Bronchial epithelial cell (primary cell): ENCODE results near the gene LRMDA. TPM values are rescaled to one million over a fixed set of nuclear protein-coding genes. Genes with fewer than 3 reads are reported as not detected.
A peak's percentile ranks its signal among the peaks of the same experiment; 100 is the strongest.

Experiments used
- DNase-seq: peaks from one replicate; pipeline ENCODE4 v3.0.0-alpha.2; 2010; ENCODE audit warnings: low read depth
- FAIRE-seq: peaks from 2 replicates; lab custom pipeline; 2011; peaks lifted over from hg19 to GRCh38; lab: Jason Lieb, UNC
- H3K27me3 ChIP-seq: 2 replicates; pipeline ENCODE4 v1.5.1; 2011; ENCODE audit warnings: low read length; ENCODE audit not compliant: control insufficient read depth, insufficient read depth
- H3K36me3 ChIP-seq: 2 replicates; pipeline ENCODE4 v1.5.1; 2011; ENCODE audit warnings: low read length; ENCODE audit not compliant: control insufficient read depth, insufficient read depth
- H3K4me3 ChIP-seq: 2 replicates; pipeline ENCODE4 v1.5.1; 2011; ENCODE audit warnings: mild to moderate bottlenecking, low read depth, low read length, control low read depth
- CTCF ChIP-seq: IDR thresholded peaks from 2 replicates; pipeline ENCODE4 v1.5.1; 2011; ENCODE audit warnings: mild to moderate bottlenecking, moderate library complexity, low read length, control low read depth, inconsistent platforms; ENCODE audit not compliant: insufficient read depth, severe bottlenecking
- total RNA-seq: library from RNA; depleted of rRNA; stranded (reverse); fragments of >200 nt; gene quantifications from 2 replicates; pipeline ENCODE4 v1.2.1, GENCODE V29; 2014

Gene LRMDA
- total RNA-seq, 1 donor from 2014 or later: 1.6 TPM

DNA sequence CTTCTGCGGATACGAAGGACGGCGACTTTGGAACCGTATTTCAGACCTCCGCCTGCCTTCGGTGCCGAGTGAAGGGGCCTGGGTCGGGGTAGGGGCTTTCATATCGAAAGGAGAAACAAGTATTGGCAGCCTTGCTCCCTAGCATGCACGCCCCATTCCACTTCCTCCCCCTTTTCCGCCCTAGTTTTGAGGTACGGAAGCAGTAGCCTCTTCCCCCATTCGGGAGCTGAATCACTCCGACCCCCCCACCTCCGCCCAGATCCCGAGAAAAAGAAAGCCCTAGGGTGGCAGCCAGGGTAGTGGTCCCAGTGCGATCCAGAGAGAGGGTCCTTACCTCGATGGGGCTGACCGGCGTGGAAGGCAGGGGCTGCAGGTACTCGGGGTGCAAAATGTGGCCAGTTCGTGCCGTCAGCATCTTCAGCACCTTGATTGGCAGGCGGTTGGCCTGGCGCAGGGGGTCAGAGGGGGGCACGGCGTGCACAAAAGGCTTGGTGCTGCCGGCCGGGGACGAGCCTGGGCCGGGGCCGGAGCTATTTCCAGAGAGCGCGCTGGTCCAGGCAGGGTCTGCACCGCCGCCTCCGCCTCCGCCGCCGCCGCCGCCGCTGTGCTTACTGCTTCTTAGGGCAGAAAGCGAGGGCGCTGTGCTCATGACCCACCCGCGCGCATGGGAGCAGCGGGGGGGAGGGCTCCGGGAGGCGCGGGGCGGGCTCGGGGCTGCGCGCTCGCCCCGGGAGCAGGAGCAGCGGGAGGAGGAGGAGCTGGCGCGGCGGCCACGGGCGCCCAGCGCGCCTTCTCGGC is 30.5 kb upstream of the LRMDA start:
- H3K27me3 ChIP-seq: no peaks in the 10 kb centered on the region
- DNase-seq: no peak
- peaks cover 6% of the 10 kb centered on the region for H3K36me3 ChIP-seq
- FAIRE-seq: no peak
- peak overlapping the region; percentile 95 for H3K4me3 ChIP-seq
- TF ChIP-seq CTCF: no peak

DNA sequence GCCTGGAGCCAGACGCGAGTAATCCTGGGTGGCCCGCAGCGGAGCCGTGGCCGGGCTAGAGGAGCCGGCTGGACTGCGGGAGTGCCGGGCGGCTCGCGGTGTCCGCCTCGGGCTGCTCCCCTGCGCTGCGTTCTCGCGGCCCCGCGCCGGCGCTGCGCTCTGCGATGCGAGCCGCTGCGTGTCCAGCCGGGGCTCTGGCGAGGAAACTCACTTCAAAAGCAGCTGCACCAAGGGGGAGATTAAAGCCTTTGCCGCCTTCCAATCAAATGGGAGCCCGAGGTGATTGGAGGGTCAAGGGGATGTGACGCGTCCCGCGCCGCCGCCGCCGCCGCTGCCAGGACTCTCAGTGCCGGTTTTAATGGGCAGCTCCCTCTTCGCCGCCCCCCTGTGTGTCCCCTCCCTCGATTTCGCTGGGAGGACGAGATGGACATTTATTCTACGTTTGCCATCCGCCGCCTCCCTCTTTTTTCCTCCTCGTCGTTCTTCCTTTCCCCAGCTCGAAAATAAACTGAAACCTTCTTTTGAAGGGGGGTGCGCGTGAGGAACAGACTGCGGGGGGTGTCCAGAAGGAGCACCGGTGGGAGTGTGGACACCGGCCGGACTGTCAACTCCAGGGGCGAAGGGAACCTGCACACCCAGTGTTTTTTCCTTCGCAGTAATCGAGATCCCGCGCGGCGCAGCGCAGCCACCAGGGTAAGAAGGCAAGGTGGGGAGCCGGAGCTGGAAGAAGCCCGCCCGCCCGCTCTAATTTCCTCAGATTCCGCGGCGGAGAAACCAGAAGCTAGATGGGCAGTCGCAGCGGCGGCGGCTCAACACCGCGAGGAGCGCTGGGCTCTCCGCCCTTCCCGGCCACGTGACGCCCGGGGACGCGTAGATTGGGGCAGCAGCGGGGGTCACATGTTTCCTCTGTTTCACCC is 29.6 kb upstream of the LRMDA start, which contains the start of gene ZNF503:
Gene ZNF503 (minus strand): TSS at position 196 of the 917 bp plus-strand sequence. CDS start 345 bp downstream, outside the sequence.
- no peaks in the 10 kb centered on the region for H3K27me3 ChIP-seq

GRCh38 chr10:75402486-75403143 is 28.8 kb upstream of the LRMDA start:
- FAIRE-seq (no peak), DNase-seq (no peak)
- H3K4me3 ChIP-seq: peak overlapping the region; percentile 95
- H3K27me3 ChIP-seq: no peaks in the 10 kb centered on the region
- H3K36me3 ChIP-seq: peaks cover 6% of the 10 kb centered on the region
- TF ChIP-seq CTCF: no peak

More for the DNA sequence above, 29.6 kb upstream of the LRMDA start, which contains the start of gene ZNF503:
- Histone ChIP-seq H3K36me3 (peaks cover 6% of the 10 kb centered on the region), H3K4me3 (peak within 1 kb of the TSS; percentile 95)
- DNase-seq: peak; percentile 87
- peak; percentile 14 for TF ChIP-seq CTCF
- FAIRE-seq: no peak

DNA sequence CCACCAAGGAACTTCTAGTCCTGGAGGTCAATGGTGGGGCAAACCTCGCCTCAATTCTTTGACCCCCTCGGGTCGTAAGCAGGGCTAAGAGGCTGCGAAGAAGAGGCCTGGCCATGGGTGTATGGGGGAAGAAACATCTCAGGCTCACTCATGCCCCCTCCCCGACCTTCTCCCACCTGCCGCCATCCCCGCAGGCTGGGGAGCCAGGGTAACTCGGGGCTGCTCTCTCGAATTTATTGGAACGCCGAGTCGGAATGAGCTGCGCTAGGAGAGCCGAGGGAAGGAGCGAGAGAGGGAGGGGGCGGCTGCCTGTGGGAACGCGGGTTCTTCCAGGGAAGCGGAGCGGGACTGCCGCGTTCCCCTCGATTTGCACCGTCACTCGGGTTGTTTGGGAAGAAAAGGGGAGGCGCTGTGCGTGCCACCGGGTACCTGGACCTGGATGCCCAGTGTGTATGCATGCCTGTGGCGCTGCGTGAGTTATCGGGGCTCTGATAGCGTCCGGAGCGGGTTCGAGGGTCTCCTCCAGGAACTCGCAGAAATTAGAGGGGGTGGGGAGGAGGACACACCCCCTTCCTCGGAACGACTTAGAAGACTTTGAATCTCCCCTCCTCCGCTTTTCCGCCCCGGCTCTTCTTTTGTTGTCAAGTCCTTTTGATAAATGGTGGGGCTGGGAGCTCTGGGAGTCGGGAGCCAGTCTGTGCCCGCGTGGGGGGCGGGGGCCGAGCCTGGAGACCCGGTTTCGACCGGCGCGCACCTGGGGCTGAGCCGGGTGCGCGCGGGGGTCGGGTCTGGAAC is 28.1 kb upstream of the LRMDA start:
- peak; percentile 7 for TF ChIP-seq CTCF
- no peak for FAIRE-seq
- no peaks in the 10 kb centered on the region for H3K27me3 ChIP-seq
- H3K4me3 ChIP-seq: peak overlapping the region; percentile 95
- peaks cover 6% of the 10 kb centered on the region for H3K36me3 ChIP-seq
- no peak for DNase-seq
